Glomerular visceral epithelial cell (primary cell): Measurements from ENCODE around the gene CCDC183.
"Not testable (repeated sequence)": the region's sequence is repeated elsewhere in the genome, so short reads cannot be mapped to it uniquely, and the experiment has no call there.

Source experiments
- DNase-seq: peaks from one replicate; pipeline ENCODE4 v3.0.0-alpha.2; 2016; ENCODE audit errors: extremely low spot score

The CCDC183 gene

GRCh38 chr9:136824496-136825225 lies 28.5 kb downstream of the CCDC183 start:
- DNase-seq, result no peak

DNA sequence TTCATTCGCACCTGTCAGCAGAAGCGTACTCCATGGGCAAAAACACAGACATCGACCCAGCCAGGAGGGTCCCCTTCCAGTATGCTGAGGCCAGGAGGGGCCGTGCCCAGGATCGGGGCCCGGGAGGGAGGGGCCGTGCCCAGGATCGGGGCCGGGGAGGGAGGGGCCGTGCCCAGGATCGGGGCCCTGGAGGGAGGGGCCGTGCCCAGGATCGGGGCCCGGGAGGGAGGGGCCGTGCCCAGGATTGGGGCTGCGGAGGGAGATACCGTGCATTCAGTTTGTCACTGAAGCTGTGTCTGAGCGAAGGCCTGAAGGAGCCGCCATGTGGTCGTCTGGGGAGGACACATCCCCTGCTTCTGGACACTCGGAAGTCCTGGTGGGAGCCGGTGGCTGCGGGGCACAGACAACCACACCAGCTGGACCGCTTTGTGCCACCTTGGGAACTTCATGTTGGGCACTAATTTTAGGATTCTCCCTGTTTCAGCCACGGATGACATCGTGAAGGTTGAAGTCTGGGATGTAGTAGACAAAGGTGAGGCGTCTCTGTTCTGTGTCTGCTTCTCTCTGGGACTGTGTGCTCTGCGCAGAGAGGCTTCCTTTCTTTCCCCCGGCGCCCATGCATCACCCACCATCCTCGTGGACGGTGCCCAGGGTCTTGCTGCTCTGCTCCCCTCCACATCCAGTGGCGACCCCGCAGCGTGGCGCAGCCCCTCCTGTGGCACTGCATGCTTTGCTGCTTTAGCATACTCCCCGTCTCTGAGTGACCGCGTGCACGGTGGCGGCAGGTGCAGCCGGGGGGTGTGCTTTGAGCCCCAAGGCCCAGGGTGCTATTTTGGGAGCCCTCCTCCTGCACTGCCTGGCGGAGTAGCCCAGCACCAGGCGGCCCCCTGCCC lies 29.4 kb downstream of the CCDC183 start:
- no peak for DNase-seq

DNA sequence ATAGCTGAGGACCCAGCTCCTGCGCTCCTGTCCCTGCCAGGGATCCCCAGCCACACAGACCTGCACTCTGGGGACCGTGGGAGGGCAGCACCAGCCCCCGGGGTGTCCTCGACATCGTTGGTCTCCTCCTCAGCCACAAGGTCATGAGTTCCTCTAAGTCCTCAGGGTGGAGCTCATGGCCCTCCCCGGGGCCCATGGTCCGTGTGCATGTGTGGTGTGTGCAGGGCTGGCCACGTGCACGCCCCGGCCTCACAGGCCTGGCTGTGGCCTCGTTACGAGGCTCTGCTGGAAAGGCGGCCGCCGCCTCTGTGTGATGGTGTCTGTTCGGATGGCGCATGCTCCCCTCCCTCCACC lies 30.0 kb downstream of the CCDC183 start:
- no peak for DNase-seq

DNA sequence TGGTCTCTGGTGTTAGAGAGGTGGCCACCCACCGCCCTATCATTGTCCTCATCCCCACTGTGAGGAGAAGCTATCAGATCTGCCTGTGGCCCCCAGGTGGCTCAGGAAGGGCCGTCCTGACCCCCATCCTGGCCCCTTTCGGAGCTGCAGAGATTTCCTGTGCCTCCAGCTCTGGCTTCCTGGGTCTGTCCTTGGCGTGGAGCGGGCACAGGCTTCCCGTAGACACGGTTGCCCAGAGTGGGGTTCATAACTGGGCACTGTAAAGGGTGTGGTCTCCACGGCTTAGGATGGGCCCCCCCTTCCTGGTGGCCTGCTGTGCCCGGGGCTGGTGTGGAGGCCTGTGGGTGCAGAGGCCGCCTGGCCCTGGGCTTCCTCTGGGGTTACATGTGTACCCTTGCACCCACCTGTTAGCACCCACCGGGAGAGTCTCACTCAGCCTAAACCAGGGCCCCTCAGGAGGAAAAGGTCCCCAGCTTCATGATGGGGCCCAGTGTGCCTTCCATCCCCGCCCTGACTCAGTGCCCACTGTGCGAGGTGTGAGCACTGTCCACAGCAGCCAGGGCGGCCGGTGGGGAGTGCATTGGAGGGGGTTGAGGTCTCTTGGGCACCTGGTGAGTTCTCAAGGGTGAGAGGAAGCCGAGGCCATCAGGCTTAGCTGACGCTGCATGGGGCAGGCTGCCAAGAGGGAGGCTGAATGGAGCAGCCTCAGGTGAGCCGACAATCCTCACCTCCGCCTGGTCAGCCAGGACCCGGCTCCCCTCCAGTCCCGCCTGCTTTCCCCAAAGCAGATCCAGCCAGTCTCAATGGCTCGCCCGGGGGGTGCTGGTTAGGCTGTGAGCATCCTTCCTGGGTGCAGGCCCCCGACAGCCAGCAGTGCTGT lies 30.8 kb downstream of the CCDC183 start:
- DNase-seq, result no peak

- DNase-seq, result no peak
Measured at GRCh38 chr9:136827794-136828473, 31.8 kb downstream of the CCDC183 start.

DNA sequence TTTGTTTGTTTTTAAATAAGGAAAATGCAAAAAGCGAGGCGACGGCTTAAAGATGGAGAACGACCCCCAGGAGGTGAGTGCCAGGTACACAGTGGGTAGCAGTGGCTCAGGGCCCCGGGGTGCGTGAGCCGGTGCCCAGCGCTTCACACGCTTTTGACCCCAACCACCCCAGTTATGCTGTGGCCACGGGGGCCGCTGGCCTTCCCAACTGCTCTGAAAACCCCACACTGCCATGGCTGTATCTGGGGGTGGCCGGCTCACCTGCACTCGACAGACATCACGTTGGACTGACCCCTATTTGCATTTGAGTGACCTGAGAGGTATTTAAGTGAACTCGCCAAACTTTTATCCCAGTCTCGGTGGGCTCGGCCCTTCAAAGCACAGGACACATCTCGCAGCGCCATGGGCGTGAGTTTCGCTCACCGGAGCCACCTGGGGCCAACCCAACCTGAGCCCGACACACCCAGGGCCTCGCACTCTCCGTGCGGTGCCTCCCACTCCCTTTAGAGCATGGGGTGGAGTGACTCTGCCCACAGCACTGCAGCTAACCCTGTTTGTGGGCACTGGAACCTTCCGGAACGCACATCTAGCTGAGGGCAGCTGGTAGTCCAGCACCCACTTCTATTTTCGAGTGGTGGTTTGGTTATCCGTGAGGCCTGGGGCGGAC lies 32.5 kb downstream of the CCDC183 start:
- DNase-seq, result no peak

DNA sequence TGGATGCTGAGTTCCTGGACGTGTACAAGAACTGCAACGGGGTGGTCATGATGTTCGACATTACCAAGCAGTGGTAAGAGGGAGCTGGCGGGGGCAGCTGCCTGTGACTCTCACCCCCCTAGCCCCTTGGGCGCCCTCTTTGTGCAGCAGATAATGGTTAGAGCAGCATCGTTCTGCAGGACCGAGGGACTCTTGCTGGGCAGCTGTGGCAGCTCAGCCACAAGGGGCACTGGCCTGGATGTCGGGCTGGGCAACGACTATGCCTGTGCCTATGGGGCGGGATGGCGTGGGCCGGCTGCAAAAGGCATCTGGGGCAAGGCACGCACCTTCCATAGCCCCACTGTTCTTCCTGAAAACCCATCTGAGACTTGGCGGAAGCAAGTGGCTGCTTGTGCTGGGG lies 33.3 kb downstream of the CCDC183 start:
- DNase-seq, result no peak

DNA sequence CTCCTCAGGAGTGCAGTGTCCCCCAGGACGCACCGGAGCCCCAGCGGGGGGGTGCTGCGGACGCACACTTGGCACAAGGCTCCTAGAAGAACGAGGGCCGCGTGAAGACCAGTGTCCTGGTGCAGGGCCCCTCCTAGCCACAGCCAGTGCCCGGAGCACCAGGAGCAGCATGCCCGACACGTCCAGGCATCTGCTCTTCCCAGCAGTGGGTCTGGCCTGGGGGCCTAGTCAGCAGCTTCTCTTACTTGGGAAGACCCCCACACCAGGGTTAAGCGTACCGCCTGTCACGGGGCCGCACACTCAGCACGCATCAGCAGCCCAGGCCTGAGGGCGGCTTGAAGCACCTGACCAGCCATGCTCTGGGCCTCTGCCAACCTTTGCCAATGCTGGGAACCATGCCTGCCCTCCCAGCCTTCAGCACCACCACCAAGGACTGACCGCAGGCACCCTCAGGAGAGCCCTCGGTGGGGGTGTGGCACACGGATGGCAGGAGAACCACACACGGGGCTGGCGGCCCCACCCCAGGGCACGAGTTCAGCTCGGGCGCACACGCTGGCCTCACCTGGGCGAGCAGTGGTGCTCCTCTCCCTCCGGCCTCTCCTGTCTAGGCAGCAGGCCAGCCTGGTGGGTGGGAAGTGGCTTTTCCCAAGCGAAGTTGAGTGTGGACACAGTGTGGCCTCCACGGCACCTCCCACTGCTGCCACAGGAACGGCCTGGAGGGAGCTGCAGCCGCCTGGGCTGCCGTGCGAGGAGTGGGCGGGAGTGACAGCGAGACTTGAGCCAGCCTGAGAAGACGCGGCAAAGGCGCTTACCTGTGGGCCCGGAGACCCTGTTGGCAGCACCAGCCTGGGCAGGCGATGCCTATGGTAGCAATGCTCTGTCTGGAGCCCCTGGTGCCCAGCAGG lies 34.1 kb downstream of the CCDC183 start:
- DNase-seq, result no peak

DNA sequence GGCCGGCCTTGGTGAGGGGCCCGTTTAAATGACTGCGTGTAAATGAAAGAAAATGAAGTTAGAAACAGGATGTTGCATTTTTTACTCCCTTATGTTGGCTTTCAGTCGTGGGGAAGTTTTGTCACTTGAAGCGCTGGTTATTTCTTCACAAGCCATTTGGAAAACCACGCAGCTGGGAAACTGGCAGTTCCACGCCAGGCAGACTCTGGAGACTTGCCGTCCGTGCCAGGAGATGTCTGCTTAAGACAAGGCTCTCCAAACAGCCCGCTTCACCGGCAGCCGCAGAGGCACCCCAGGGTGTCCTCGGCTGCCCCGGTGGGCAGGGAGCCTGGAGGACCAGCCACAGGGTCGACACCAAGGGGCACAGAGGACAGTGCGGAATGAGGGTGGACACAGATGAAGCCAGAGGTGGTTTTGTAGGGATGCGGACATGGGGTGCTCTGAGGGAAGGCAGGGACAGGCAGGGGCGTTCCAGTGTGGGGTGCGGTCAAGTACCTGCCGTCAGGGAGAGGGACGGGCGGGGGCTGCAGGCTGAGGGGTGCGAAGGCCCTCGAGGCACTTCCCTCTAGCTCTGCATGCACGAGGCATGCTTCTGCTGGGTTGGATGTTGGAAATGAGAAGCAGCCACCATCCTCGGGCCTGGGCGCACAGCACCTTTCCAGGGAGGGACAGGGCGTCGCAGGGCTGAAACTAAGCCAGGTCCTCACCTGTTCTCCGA lies 35.0 kb downstream of the CCDC183 start:
- no peak for DNase-seq

DNA sequence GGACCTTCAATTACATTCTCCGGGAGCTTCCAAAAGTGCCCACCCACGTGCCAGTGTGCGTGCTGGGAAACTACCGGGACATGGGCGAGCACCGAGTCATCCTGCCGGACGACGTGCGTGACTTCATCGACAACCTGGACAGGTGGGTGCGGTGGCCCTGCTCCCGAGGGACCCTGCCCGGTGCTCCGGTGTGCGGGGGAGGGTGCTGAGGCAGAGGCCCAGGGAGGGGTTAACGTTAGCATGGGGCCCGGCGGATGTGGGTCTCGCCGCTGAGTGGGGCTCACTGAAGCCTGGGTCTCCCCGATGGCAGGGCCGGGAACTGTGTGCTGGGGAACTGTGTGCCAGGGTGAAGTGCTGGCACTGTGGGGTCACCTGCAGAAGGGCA lies 35.6 kb downstream of the CCDC183 start:
- no peak for DNase-seq

DNA sequence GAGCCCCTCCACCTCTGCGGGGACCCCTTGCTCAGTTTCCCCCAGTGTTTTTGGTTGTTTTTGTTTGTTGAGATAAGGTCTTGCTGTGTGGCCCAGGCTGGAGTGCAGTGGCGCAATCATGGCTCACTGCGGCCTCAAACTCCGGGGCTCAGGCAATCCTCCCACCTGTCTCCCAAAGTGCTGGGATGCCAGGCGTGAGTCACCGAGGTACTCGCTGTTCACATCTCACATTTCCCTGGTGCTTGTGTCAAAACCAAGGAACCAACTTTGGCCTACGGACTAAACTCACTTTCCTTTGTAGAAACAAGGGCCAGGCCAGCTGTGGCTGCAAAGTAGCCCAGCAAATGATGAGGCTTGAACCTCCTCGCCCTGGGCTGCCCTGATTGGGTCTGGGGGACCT lies 36.4 kb downstream of the CCDC183 start:
- DNase-seq, result no peak

DNA sequence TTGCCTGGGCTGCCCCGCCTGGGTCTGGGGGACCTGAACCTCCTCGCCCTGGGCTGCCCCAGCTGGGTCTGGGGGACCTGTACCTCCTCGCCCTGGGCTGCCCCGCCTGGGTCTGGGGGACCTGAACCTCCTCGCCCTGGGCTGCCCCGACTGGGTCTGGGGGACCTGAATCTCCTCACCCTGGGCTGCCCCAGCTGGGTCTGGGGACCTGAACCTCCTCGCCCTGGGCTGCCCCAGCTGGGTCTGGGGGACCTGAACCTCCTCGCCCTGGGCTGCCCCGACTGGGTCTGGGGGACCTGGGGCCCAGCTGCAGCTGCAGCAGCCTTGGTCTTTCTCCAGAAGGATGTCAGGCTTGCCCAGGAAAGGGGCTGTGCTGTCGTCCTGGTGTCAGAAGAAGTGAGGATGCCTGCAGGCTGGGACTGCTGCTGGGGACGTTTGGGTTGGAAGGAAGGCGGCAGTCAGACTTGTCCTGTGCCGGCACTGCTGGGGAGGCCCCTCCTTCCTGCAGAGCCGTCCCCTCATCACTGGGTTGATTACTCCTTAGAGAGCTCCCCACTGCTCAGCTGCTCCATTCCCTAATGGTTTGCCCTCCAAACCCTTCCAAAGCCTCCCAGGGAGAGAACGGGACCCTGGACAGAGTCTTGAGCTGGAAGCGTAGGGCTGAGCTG lies 37.4 kb downstream of the CCDC183 start:
- not testable (repeated sequence) for DNase-seq

DNA sequence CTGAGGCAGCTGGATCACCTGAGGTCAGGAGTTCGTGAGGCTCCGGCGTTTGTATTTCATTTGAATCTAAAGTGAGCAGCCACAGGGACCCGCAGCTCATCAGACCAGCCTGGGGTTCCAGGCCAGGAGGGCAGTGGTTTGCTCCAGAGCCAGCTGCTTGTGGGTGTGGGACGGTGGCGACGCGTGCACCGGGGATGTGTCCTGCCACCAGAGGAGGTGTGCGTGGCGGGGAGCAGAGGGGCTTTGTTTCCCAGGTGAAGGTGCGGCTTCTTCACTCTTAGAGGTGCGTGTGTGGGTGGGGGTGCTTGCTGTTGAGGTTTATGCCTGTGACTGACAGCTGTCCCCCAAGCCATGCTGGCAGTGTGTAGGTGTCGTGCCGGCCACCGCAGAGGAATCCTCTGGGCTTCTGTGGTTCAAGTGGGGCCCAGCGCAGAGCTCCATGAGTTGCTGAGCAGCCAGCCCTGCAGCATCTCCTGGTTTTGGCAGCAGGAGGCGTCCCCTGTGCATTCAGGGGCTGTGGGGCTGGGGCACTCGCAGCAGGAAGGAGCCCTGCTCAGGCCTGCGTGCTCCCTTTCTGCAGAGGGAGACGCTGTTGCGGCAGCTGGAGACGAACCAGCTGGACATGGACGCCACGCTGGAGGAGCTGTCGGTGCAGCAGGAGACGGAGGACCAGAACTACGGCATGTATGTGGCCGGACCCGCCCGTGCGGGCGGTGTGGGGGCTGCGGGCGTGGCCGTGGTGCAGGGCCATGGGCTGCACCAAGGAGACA lies 39.2 kb downstream of the CCDC183 start:
- DNase-seq, result no peak

- DNase-seq, result no peak
Measured at GRCh38 chr9:136835932-136836904, 40.1 kb downstream of the CCDC183 start.

DNA sequence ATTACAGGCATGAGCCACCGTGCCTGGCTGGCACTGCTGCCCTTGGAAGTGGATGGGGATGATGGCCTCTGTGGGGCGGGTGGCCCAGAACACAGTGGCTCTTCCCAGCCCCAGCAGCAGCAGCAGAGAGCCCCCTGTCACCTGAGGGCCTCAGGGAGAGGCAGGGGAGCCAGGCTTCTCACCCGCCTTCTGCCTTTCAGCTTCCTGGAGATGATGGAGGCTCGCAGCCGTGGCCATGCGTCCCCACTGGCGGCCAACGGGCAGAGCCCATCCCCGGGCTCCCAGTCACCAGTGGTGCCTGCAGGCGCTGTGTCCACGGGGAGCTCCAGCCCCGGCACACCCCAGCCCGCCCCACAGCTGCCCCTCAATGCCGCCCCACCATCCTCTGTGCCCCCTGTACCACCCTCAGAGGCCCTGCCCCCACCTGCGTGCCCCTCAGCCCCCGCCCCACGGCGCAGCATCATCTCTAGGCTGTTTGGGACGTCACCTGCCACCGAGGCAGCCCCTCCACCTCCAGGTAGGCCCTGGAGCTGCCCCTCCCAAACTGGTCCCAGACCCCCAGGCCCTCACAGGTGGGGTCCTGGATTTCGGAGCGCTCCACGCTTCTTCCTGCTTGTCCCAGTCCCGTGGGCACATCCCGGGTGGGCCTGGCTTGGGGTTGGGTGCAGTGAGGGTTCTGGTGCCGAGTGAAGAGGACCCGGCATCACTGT lies 41.2 kb downstream of the CCDC183 start:
- no peak for DNase-seq

DNA sequence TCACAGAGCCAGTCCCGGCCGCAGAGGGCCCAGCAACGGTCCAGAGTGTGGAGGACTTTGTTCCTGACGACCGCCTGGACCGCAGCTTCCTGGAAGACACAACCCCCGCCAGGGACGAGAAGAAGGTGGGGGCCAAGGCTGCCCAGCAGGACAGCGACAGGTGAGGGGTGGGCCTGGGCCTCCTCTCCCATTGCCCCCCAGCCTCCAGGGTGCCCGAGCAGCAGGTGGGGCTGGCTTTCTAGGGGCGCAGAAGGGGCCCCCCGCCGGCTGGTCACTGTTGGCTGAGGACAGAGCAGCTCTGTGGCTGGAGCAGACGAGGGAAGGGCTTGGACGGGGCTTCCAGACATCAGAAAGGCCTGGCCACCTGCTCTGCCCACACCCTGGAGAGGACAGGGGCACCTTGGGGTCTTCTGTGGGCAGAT lies 41.7 kb downstream of the CCDC183 start:
- not testable (repeated sequence) for DNase-seq
